H9 (cell line): ENCODE measurements around the gene TRIM69. TPM values are rescaled to one million over a fixed set of nuclear protein-coding genes. Genes with fewer than 3 reads are reported as not detected.

Experiments
- DNase-seq: peaks from one replicate; pipeline ENCODE4 v3.0.0-alpha.2; 2017
- H2AFZ ChIP-seq: one replicate; pipeline ENCODE4 v1.6.1; 2013; ENCODE audit warnings: mild to moderate bottlenecking, low read length, control low read depth, moderate library complexity
- H2AK5ac ChIP-seq: 2 replicates; pipeline ENCODE4 v1.6.1; 2013; ENCODE audit warnings: low read length, control low read depth, mixed read lengths; ENCODE audit not compliant: insufficient read length
- H2BK120ac ChIP-seq: one replicate; pipeline ENCODE4 v1.6.1; 2013; ENCODE audit warnings: low read depth, mild to moderate bottlenecking, low read length, control low read depth, inconsistent platforms; ENCODE audit not compliant: poor library complexity, severe bottlenecking
- H2BK12ac ChIP-seq: 2 replicates; pipeline ENCODE4 v1.6.1; 2013; ENCODE audit warnings: low read length, control low read depth, mixed read lengths, low read depth; ENCODE audit not compliant: insufficient read length
- H2BK15ac ChIP-seq: 2 replicates; pipeline ENCODE4 v1.6.1; 2013; ENCODE audit warnings: low read depth, low read length, control low read depth
- H2BK20ac ChIP-seq: one replicate; pipeline ENCODE4 v1.6.1; 2013; ENCODE audit warnings: low read depth, mild to moderate bottlenecking, low read length, control low read depth, inconsistent platforms; ENCODE audit not compliant: poor library complexity, severe bottlenecking
- H2BK5ac ChIP-seq: 2 replicates; pipeline ENCODE4 v1.6.1; 2013; ENCODE audit warnings: low read length, control low read depth, mixed read lengths; ENCODE audit not compliant: insufficient read length
- H3K14ac ChIP-seq: 2 replicates; pipeline ENCODE4 v1.6.1; 2013; ENCODE audit warnings: low read length, control low read depth; ENCODE audit not compliant: insufficient read depth
- H3K18ac ChIP-seq: 2 replicates; pipeline ENCODE4 v1.6.1; 2013; ENCODE audit warnings: low read depth, mild to moderate bottlenecking, mixed read lengths, low read length, control low read depth; ENCODE audit not compliant: insufficient read length
- H3K23ac ChIP-seq: 2 replicates; pipeline ENCODE4 v1.6.1; 2013; ENCODE audit warnings: low read length, control low read depth, mixed read lengths, low read depth; ENCODE audit not compliant: insufficient read length
- H3K23me2 ChIP-seq: 2 replicates; pipeline ENCODE4 v1.6.1; 2013; ENCODE audit warnings: low read depth, mild to moderate bottlenecking, mixed read lengths, low read length, control low read depth; ENCODE audit not compliant: insufficient read length, poor library complexity, severe bottlenecking
- H3K27ac ChIP-seq: 2 replicates; pipeline ENCODE4 v1.5.1; 2013; ENCODE audit warnings: low read length, control low read depth, mixed read lengths, low read depth; ENCODE audit not compliant: insufficient read length
- H3K27me3 ChIP-seq: 2 replicates; pipeline ENCODE4 v1.6.1; 2013; ENCODE audit warnings: low read length, control low read depth, inconsistent platforms; ENCODE audit not compliant: insufficient read depth
- H3K4ac ChIP-seq: 2 replicates; pipeline ENCODE4 v1.6.1; 2013; ENCODE audit warnings: low read depth, mild to moderate bottlenecking, control low read depth, inconsistent platforms, low read length, moderate library complexity
- H3K4me1 ChIP-seq: 2 replicates; pipeline ENCODE4 v1.6.1; 2013; ENCODE audit warnings: low read length, control low read depth, inconsistent platforms; ENCODE audit not compliant: insufficient read depth
- H3K4me2 ChIP-seq: 2 replicates; pipeline ENCODE4 v1.6.1; 2013; ENCODE audit warnings: low read length, control low read depth, mixed read lengths; ENCODE audit not compliant: insufficient read length, insufficient read depth
- H3K56ac ChIP-seq: 2 replicates; pipeline ENCODE4 v1.6.1; 2013; ENCODE audit warnings: low read depth, mild to moderate bottlenecking, mixed read lengths, low read length, control low read depth; ENCODE audit not compliant: insufficient read length
- H3K79me1 ChIP-seq: 2 replicates; pipeline ENCODE4 v1.6.1; 2013; ENCODE audit warnings: low read depth, mild to moderate bottlenecking, moderate library complexity, low read length, control low read depth, inconsistent platforms; ENCODE audit not compliant: insufficient read depth, poor library complexity, severe bottlenecking
- H3K79me2 ChIP-seq: 2 replicates; pipeline ENCODE4 v1.6.1; 2013; ENCODE audit warnings: low read length, control low read depth, inconsistent platforms; ENCODE audit not compliant: insufficient read depth
- H3K9ac ChIP-seq: 2 replicates; pipeline ENCODE4 v1.6.1; 2013; ENCODE audit warnings: low read length, control low read depth, mixed read lengths; ENCODE audit not compliant: insufficient read length; ENCODE audit errors: extremely low read depth
- H3K9me3 ChIP-seq: one replicate; pipeline ENCODE4 v1.6.1; 2013; ENCODE audit warnings: low read depth, low read length, inconsistent platforms; ENCODE audit not compliant: control insufficient read depth
- H3T11ph ChIP-seq: one replicate; pipeline ENCODE4 v1.6.1; 2013; ENCODE audit warnings: mild to moderate bottlenecking, low read length, control low read depth, inconsistent platforms
- H4K20me1 ChIP-seq: one replicate; pipeline ENCODE4 v1.6.1; 2013; ENCODE audit not compliant: control insufficient read depth, insufficient read length, insufficient read depth
- H4K5ac ChIP-seq: 2 replicates; pipeline ENCODE4 v1.6.1; 2013; ENCODE audit warnings: low read depth, mild to moderate bottlenecking, mixed read lengths, low read length, control low read depth; ENCODE audit not compliant: insufficient read length
- H4K8ac ChIP-seq: replicated peaks from 2 replicates; pipeline ENCODE4 v1.6.1; 2013; ENCODE audit warnings: low read length, control low read depth, mixed read lengths, low read depth; ENCODE audit not compliant: insufficient read length
- H4K91ac ChIP-seq: 2 replicates; pipeline ENCODE4 v1.6.1; 2013; ENCODE audit warnings: low read depth, mild to moderate bottlenecking, moderate library complexity, mixed read lengths, low read length, control low read depth; ENCODE audit not compliant: insufficient read length
- H3K27ac Mint-ChIP-seq, 3 experiments: 2 replicates in 2 of 3; 3 replicates in 1 of 3; pipeline ENCODE4 v1.8.0; 2020 to 2021; ENCODE audit warnings: mixed read lengths in 3 of 3, mild to moderate bottlenecking in 1 of 3, moderate library complexity in 1 of 3
- H3K27me3 Mint-ChIP-seq: 2 replicates; pipeline ENCODE4 v1.8.0; 2021; ENCODE audit warnings: low read depth, mild to moderate bottlenecking, moderate library complexity, mixed read lengths
- H3K36me3 Mint-ChIP-seq, 3 experiments: 2 replicates in 2 of 3; 3 replicates in 1 of 3; pipeline ENCODE4 v1.8.0; 2020 to 2021; ENCODE audit warnings: low read depth in 3 of 3, mixed read lengths in 3 of 3; ENCODE audit not compliant: insufficient read depth in 1 of 3
- H3K4me1 Mint-ChIP-seq, 2 experiments: 2 replicates each; pipeline ENCODE4 v1.8.0; 2020; ENCODE audit warnings: mixed read lengths in 2 of 2
- H3K4me3 Mint-ChIP-seq, 2 experiments: 2 replicates in 1 of 2; 3 replicates in 1 of 2; pipeline ENCODE4 v1.8.0; 2020 to 2021; ENCODE audit warnings: mild to moderate bottlenecking in 2 of 2, mixed read lengths in 2 of 2, moderate library complexity in 1 of 2
- H3K9me3 Mint-ChIP-seq, 2 experiments: 2 replicates in 1 of 2; 3 replicates in 1 of 2; pipeline ENCODE4 v1.8.0; 2020; ENCODE audit warnings: mild to moderate bottlenecking in 2 of 2, mixed read lengths in 2 of 2, moderate library complexity in 1 of 2
- CTCF ChIP-seq: fragments of 200-600 bp; sonication (generic); conservative IDR thresholded peaks from 3 replicates; pipeline ENCODE4 v1.8.0; 2021; ENCODE audit warnings: antibody characterized with exemption, mild to moderate bottlenecking
- WGBS: extraction: QIAGEN DNeasy Blood & Tissue Kit; methylation state at CpG from one replicate; pipeline ENCODE4 v1.1.7; 2013; ENCODE audit warnings: missing lambda C conversion rate, low lambda C conversion rate, mixed read lengths; ENCODE audit not compliant: insufficient read length; ENCODE audit errors: extremely low coverage; 5-methylcytosine and 5-hydroxymethylcytosine counted together
- total RNA-seq: library from RNA; stranded (reverse); gene quantifications from 2 replicates; pipeline ENCODE4 v1.2.1, GENCODE V29; 2021

Gene TRIM69
- total RNA-seq, 1 experiment from 2014 or later = 4.3 TPM

- DNase-seq = no peak
- peaks cover 0 to 5% of the 10 kb centered on the region in 2 experiments; a peak in 2 of 5 replicates for H3K9me3 Mint-ChIP-seq
- H2BK15ac ChIP-seq = no peak overlapping the region
Measured at GRCh38 chr15:44763187-44763586, 26.9 kb downstream of the TRIM69 start.

More at GRCh38 chr15:44763187-44763586, 26.9 kb downstream of the TRIM69 start:
- no peak overlapping the region for H4K8ac ChIP-seq
- H4K20me1 ChIP-seq = no peaks in the 10 kb centered on the region
- Mint-ChIP-seq H3K4me3 (no peak overlapping the region), H3K27ac (no peak overlapping the region), H3K4me1 (no peaks in the 10 kb centered on the region), H3K36me3 (no peaks in the 10 kb centered on the region), H3K27me3 (peaks cover 13% of the 10 kb centered on the region)
- no peaks in the 10 kb centered on the region for H3K4me1 ChIP-seq
- no peak overlapping the region for H4K91ac ChIP-seq
- WGBS = no CpG with 5 or more reads among the region's 2 CpGs
- no peak overlapping the region for H3K9ac ChIP-seq
- H2BK120ac ChIP-seq = no peak overlapping the region
- no peak overlapping the region for H3K18ac ChIP-seq
- H3K4ac ChIP-seq = no peak overlapping the region
- H4K5ac ChIP-seq = no peak overlapping the region
- no peak overlapping the region for H2BK12ac ChIP-seq
- no peak overlapping the region for H2AFZ ChIP-seq
- TF ChIP-seq CTCF = no peak
- H3K27me3 ChIP-seq = no peaks in the 10 kb centered on the region
- no peaks in the 10 kb centered on the region for H3K9me3 ChIP-seq
- no peaks in the 10 kb centered on the region for H3K79me1 ChIP-seq
- H3T11ph ChIP-seq = no peak overlapping the region
- no peak overlapping the region for H3K4me2 ChIP-seq
- H2BK5ac ChIP-seq = no peak overlapping the region
- no peak overlapping the region for H3K27ac ChIP-seq
- H3K14ac ChIP-seq = no peak overlapping the region
- no peak overlapping the region for H2AK5ac ChIP-seq
- no peaks in the 10 kb centered on the region for H3K23me2 ChIP-seq
- H3K23ac ChIP-seq = no peak overlapping the region
- H3K79me2 ChIP-seq = no peaks in the 10 kb centered on the region
- no peak overlapping the region for H2BK20ac ChIP-seq
- no peak overlapping the region for H3K56ac ChIP-seq
